CD14-positive monocyte (primary cell): Measurements from ENCODE around the gene CERS4. TPM values are rescaled to one million over a fixed set of nuclear protein-coding genes. Genes with fewer than 3 reads are reported as not detected.

ENCODE experiments used
- DNase-seq, 3 donors: peaks; one replicate each; pipeline ENCODE4 v3.0.0-alpha.2; 2011 to 2022
- H2AFZ ChIP-seq: 2 replicates; pipeline ENCODE4 v1.6.0; 2012; ENCODE audit warnings: mild to moderate bottlenecking, low read depth, low read length, inconsistent platforms; ENCODE audit not compliant: insufficient read depth, poor library complexity, severe bottlenecking
- H3K27ac ChIP-seq, 2 donors: 1 replicate in 1 of 2; 2 replicates in 1 of 2; pipeline ENCODE4 v1.5.1; 2012 to 2013; ENCODE audit warnings: low read length in 2 of 2, control low read depth in 1 of 2, inconsistent platforms in 1 of 2, low read depth in 1 of 2, mild to moderate bottlenecking in 1 of 2
- H3K27me3 ChIP-seq, 2 donors: one replicate each; pipeline versions ENCODE4 v1.6.0 to v1.6.1; 2011 to 2013; ENCODE audit warnings: low read length in 2 of 2; ENCODE audit not compliant: control insufficient read depth in 2 of 2, insufficient read depth in 2 of 2
- H3K36me3 ChIP-seq, 2 donors: replicated peaks in 1 of 2; 1 replicate in 1 of 2; 2 replicates in 1 of 2; pipeline versions ENCODE4 v1.5.1 to v1.6.1; 2012 to 2013; ENCODE audit warnings: low read length in 2 of 2, control low read depth in 1 of 2, inconsistent platforms in 1 of 2, mild to moderate bottlenecking in 1 of 2; ENCODE audit not compliant: insufficient read depth in 2 of 2, control insufficient read depth in 1 of 2
- H3K4me1 ChIP-seq, 2 donors: 1 replicate in 1 of 2; 2 replicates in 1 of 2; pipeline versions ENCODE4 v1.5.1 to v1.6.1; 2012 to 2013; ENCODE audit warnings: low read length in 2 of 2, control low read depth in 1 of 2, inconsistent platforms in 1 of 2, mild to moderate bottlenecking in 1 of 2, moderate library complexity in 1 of 2; ENCODE audit not compliant: insufficient read depth in 2 of 2, control insufficient read depth in 1 of 2
- H3K4me2 ChIP-seq: replicated peaks from 2 replicates; pipeline ENCODE3; 2012; ENCODE audit warnings: low read length, moderate library complexity, mild to moderate bottlenecking; ENCODE audit not compliant: poor library complexity, severe bottlenecking; ENCODE audit errors: extremely low read depth
- H3K4me3 ChIP-seq, 3 experiments: fragments of 200-600 bp in 1 of 3; sonication (generic) in 1 of 3; replicated peaks in 1 of 3; 1 replicate in 2 of 3; 2 replicates in 1 of 3; pipeline ENCODE4 v1.5.1; 2011 to 2013; ENCODE audit warnings: low read length in 3 of 3, mild to moderate bottlenecking in 3 of 3, control low read depth in 2 of 3, low read depth in 2 of 3, inconsistent platforms in 1 of 3, moderate library complexity in 1 of 3
- H3K79me2 ChIP-seq: 2 replicates; pipeline ENCODE4 v1.6.0; 2012; ENCODE audit warnings: mild to moderate bottlenecking, control low read depth, inconsistent platforms, low read length, moderate library complexity; ENCODE audit not compliant: insufficient read depth
- H3K9ac ChIP-seq: 2 replicates; pipeline ENCODE4 v1.6.0; 2017; ENCODE audit warnings: low read length, mild to moderate bottlenecking; ENCODE audit not compliant: insufficient read depth, poor library complexity, severe bottlenecking
- H3K9me3 ChIP-seq, 2 donors: replicated peaks in 1 of 2; 1 replicate in 1 of 2; 2 replicates in 1 of 2; pipeline versions ENCODE4 v1.5.1 to v1.6.1; 2012 to 2013; ENCODE audit warnings: low read length in 2 of 2, control low read depth in 1 of 2; ENCODE audit not compliant: control insufficient read depth in 1 of 2, insufficient read depth in 1 of 2
- H4K20me1 ChIP-seq: 2 replicates; pipeline ENCODE4 v1.6.0; 2012; ENCODE audit warnings: mild to moderate bottlenecking, low read length, control low read depth, moderate library complexity; ENCODE audit not compliant: insufficient read depth
- H3K27ac Mint-ChIP-seq, 7 donors: one replicate each; pipeline ENCODE4 v1.8.0; 2020; ENCODE audit warnings: mild to moderate bottlenecking in 7 of 7, mixed read lengths in 7 of 7, moderate library complexity in 6 of 7, inconsistent platforms in 2 of 7
- H3K27me3 Mint-ChIP-seq, 3 donors: one replicate each; pipeline ENCODE4 v1.8.0; 2021 to 2022; ENCODE audit warnings: low read depth in 3 of 3, mild to moderate bottlenecking in 3 of 3, mixed read lengths in 3 of 3, moderate library complexity in 3 of 3, inconsistent platforms in 1 of 3
- H3K36me3 Mint-ChIP-seq, 2 donors: one replicate each; pipeline ENCODE4 v1.8.0; 2020; ENCODE audit warnings: mixed read lengths in 2 of 2, inconsistent platforms in 1 of 2, mild to moderate bottlenecking in 1 of 2
- H3K4me1 Mint-ChIP-seq: one replicate; pipeline ENCODE4 v1.8.0; 2020; ENCODE audit warnings: mild to moderate bottlenecking, mixed read lengths
- H3K4me3 Mint-ChIP-seq, 2 donors: one replicate each; pipeline ENCODE4 v1.8.0; 2020; ENCODE audit warnings: mild to moderate bottlenecking in 2 of 2, mixed read lengths in 2 of 2, moderate library complexity in 1 of 2
- H3K9me3 Mint-ChIP-seq, 7 donors: one replicate each; pipeline ENCODE4 v1.8.0; 2020 to 2022; ENCODE audit warnings: mixed read lengths in 7 of 7, mild to moderate bottlenecking in 6 of 7, moderate library complexity in 6 of 7, inconsistent platforms in 2 of 7
- WGBS: methylation state at CpG from one replicate; pipeline ENCODE4 v1.1.5; 2013; ENCODE audit warnings: missing lambda C conversion rate; ENCODE audit not compliant: insufficient coverage; 5-methylcytosine and 5-hydroxymethylcytosine counted together
- intact Hi-C, 2 donors: fragments of 100-400 bp; cut with micrococcal nuclease; formaldehyde crosslinking; loops; one replicate each; pipeline versions ENCODE4 v1.15.0 to v1.15.1; 2023
- polyA plus RNA-seq, 3 donors: library from polyadenylated mRNA; depleted of rRNA in 1 of 3; unstranded in 2 of 3; stranded (reverse) in 1 of 3; fragments of 300-500 nt in 2 of 3; fragments of >200 nt in 1 of 3; fragmentation: Illumina TruSeq in 2 of 3; gene quantifications; 1 replicate in 2 of 3; 2 replicates in 1 of 3; pipeline ENCODE4 v1.2.3, GENCODE V29; 2012 to 2021
- TF ChIP-seq, protein P1 (sequence below): fragments of 200-600 bp; IDR thresholded peaks from one replicate; pipeline ENCODE4 v1.8.0; 2022; ENCODE audit warnings: antibody characterized with exemption, mild to moderate bottlenecking

CERS4 gene
- polyA plus RNA-seq, 3 donors = 11.4 to 12.1 (median 12.0) TPM

DNA sequence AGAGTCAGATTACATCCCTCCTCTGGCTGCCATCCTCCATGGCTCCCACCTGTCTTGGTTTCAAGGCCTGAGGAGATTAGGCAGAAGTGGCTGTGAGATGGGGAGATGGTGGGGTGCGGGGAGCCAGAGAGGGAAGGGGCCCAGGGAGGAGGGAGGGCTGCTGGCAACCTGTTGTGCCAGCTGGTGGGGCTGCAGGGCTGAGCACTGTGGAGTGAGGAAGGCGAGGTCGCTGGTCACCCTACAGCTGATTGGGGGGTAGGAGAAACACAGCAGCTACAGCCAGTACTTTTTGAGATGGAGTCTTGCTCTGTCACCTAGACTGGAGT lies 50.7 kb downstream of the CERS4 start:
- Histone ChIP-seq H3K4me1 (no peaks in the 10 kb centered on the region), H3K4me2 (no peak overlapping the region), H3K36me3 (no peaks in the 10 kb centered on the region), H3K4me3 (no peak overlapping the region), H4K20me1 (no peaks in the 10 kb centered on the region), H3K79me2 (no peaks in the 10 kb centered on the region), H3K9ac (no peak overlapping the region), H3K27me3 (no peaks in the 10 kb centered on the region), H3K9me3 (no peaks in the 10 kb centered on the region), H3K27ac (no peak overlapping the region), H2AFZ (no peak overlapping the region)
- H3K36me3 Mint-ChIP-seq = no peaks in the 10 kb centered on the region
- TF ChIP-seq, protein P1, sequence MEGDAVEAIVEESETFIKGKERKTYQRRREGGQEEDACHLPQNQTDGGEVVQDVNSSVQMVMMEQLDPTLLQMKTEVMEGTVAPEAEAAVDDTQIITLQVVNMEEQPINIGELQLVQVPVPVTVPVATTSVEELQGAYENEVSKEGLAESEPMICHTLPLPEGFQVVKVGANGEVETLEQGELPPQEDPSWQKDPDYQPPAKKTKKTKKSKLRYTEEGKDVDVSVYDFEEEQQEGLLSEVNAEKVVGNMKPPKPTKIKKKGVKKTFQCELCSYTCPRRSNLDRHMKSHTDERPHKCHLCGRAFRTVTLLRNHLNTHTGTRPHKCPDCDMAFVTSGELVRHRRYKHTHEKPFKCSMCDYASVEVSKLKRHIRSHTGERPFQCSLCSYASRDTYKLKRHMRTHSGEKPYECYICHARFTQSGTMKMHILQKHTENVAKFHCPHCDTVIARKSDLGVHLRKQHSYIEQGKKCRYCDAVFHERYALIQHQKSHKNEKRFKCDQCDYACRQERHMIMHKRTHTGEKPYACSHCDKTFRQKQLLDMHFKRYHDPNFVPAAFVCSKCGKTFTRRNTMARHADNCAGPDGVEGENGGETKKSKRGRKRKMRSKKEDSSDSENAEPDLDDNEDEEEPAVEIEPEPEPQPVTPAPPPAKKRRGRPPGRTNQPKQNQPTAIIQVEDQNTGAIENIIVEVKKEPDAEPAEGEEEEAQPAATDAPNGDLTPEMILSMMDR = no peak
- WGBS = 100% methylated on average over 1 of the region's 3 CpGs
- peaks cover 11 to 36% (median 26%) of the 10 kb centered on the region in 3 donors for H3K27me3 Mint-ChIP-seq
- peaks cover 0 to 3% (median 1%) of the 10 kb centered on the region in 7 donors for H3K9me3 Mint-ChIP-seq
- peaks cover 2% of the 10 kb centered on the region for H3K4me1 Mint-ChIP-seq
- H3K27ac Mint-ChIP-seq = no peak overlapping the region
- no peak overlapping the region for H3K4me3 Mint-ChIP-seq
- DNase-seq = no peak
- intact Hi-C loops = loop anchor here (10.0 kb wide), 2 partner anchors 245 to 315 kb away; partner anchors contain the start of gene TIMM44 (in 2 of the 2)

DNA sequence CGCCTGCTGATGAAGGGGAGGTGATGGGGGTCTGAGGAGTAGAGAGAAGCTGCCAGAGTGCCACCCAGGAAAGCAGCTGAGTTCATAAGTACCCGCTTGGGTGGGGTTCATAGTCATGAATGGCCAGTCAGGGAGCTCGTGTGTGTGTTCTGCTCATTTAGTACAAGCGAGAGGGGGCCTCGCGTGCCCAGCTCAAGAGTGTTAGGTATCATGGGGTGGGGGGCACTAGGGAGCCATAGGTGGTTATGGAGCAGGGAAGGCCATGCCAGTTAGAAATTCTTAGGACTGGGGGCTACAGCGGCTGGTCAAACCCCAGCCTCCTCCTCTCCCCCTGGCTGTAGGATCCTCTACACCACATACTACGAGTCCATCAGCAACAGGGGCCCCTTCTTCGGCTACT lies 52.2 kb downstream of the CERS4 start:
- H3K9me3 ChIP-seq = no peaks in the 10 kb centered on the region
- Mint-ChIP-seq H3K27ac (no peak overlapping the region), H3K9me3 (peaks cover 0 to 3% (median 1%) of the 10 kb centered on the region in 7 donors), H3K27me3 (peaks cover 13 to 41% (median 33%) of the 10 kb centered on the region in 3 donors), H3K36me3 (no peaks in the 10 kb centered on the region), H3K4me3 (no peak overlapping the region), H3K4me1 (peaks cover 2% of the 10 kb centered on the region)
- no peak overlapping the region for H3K4me3 ChIP-seq
- intact Hi-C loops = no loop called here
- TF ChIP-seq, protein P1 = no peak
- H3K4me2 ChIP-seq = no peak overlapping the region
- no peaks in the 10 kb centered on the region for H3K36me3 ChIP-seq
- H4K20me1 ChIP-seq = no peaks in the 10 kb centered on the region
- no peak overlapping the region for H3K27ac ChIP-seq
- H3K79me2 ChIP-seq = no peaks in the 10 kb centered on the region
- 100% methylated on average over 3 of the region's 9 CpGs for WGBS
- no peaks in the 10 kb centered on the region for H3K4me1 ChIP-seq
- DNase-seq = no peak
- no peaks in the 10 kb centered on the region for H3K27me3 ChIP-seq
- no peak overlapping the region for H3K9ac ChIP-seq
- H2AFZ ChIP-seq = no peak overlapping the region
